Activated CD8-positive, alpha-beta memory T cell treated with anti-CD3 and anti-CD28 coated beads, Interleukin-2, amount 50 U/mL, for 4 hours (primary cell): ENCODE measurements around the gene LIN9.
A peak's percentile ranks its signal among the peaks of the same experiment; 100 is the strongest.
"Not testable (repeated sequence)": the region's sequence is repeated elsewhere in the genome, so short reads cannot be mapped to it uniquely, and the experiment has no call there.

ENCODE experiments used
- DNase-seq: peaks from one replicate; pipeline ENCODE4 v3.0.0-alpha.2; 2020

Gene LIN9

DNA sequence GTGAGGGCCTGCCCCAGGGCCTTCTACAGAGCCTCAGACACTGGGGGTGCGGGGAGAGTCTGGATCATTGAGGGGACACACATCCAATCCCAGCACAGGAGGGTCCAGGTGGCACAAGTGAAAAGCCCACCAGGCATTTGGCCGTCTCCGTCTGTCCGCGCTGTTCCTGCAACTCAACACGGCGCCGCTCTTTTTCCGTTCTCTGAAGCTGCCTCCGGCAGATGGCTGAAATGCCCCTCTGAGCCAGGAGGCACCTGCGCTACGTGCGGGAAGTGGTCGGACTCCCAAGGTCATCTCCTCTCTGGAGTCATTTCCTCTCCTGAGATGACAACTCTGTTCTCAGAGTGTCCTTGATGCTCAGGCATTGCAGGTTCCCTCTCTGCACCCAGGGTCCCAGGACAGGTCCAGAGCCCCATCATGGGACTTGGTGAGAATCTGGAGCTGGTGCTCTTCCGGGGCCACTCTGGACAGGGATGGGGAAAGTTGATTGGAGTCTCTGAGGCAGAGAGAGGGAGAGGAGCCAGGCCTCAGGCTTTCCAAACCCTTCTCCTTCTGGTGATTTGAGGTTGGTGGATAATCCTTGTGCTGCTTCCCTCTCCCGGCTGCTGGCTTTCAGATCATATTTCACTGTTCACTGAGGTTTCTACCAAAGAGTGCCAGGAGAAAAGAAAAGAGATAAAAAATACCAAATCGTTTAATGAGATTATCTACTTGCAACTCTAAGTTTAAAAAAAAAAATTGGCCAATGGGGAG is 99.5 kb downstream of the LIN9 start:
- no peak for DNase-seq

DNA sequence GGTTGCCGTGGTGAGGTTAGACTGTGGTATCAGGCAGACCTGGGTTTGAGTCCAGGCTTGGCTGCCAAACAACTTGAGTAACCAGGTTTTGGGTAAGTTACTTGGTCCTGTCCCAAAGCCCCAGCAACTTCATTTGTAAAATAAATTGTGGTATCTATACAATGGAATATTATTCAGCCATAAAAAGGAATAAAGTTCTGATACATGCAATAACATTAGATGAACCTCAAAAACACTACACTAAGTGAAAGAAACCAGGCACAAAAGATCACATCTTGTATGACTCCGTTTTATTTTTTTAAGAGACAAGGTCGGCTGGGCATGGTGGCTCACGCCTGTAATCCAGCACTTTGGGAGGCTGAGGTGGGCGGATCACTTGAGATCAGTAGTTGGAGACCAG is 101.9 kb downstream of the LIN9 start:
- no peak for DNase-seq

DNA sequence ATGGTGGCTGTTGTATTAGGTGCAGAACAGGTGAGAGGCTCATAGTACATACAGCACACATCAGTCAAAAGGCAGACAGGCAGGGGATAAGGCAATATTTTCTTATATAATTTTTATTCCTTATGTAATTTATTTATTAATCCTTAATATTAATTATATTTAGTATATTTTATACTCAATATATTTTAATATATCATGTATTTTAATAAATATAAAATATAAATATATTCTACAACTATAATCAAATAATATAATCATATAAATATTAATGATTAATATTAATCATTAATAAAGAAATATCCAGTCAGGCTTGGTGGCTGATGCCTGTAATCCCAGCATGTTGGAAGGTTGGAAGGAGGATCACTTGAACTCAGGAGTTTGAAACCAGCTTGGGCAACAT is 104.8 kb downstream of the LIN9 start:
- no peak for DNase-seq

DNA sequence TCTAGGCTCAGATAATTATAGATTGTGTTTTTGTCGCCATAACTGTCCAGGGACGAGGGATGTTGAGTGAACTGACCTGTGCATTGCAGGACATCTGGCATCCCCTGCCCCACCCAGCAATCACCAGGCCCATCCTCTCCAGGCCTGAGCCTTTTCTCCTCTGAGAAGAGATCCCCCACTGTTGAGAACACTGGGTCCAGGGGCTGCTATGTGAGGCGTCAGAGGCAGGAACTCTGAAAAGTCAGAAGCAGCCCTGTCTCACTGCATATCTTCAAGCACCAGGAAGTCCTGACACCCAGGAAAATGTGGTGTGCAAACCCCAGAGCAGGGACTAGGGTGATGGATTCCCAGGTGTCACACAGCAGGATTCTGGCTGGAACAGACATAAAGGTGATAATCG is 105.3 kb downstream of the LIN9 start:
- DNase-seq: no peak

DNA sequence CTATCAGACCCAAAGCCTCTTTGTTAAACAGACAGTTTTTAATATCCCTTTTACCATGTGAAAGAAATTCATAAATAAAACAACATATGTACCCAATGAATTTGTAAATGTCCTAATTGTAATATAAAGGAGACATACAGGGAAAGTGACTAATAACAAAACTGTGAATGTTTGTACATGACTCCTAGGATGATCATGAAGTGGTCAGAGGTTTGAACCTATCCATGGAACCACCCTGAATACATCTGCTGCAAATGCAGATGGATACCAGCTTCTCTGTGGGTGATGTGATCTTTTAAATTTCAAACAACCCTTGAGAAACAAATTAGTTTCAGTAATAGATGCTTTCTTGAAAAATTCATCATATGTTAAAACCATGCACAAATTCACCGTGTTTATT is 105.7 kb downstream of the LIN9 start:
- no peak for DNase-seq

DNA sequence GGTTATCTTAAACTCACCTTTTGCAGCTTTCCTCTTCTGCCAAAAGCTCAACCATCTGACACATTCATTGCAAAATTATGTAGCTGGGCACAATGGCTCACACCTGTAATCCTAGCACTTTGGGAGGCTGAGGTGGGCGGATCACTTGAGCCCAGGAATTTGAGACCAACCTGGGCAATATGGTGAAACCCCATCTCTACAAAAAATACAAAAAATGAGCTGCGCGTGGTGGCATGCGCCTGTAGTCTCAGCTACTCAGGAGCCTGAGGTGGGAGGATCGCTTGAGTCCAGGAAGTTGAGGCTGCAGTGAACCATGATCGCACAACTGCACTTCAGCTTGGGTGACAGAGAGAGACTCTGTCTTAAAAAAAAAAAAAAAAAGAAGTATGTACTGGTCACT is 106.3 kb downstream of the LIN9 start:
- not testable (repeated sequence) for DNase-seq

DNA sequence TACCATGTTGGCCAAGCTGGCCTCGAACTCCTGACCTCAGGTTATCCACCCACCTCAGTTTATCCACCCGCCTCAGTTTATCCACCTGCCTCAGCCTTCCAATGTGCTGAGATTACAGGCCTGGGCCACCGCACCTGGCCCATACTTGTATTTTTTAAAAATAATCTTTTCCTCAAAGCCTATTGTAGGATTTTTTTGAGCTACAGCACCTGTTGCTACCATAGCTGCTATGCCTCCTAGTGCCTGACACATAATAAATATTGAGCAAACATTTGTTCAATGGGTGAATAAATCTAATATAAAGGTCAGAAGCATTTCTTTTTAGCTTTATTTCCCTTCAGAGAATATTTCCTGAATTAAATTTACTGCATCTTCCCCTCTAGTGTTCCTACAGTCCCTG is 106.7 kb downstream of the LIN9 start:
- no peak for DNase-seq

DNA sequence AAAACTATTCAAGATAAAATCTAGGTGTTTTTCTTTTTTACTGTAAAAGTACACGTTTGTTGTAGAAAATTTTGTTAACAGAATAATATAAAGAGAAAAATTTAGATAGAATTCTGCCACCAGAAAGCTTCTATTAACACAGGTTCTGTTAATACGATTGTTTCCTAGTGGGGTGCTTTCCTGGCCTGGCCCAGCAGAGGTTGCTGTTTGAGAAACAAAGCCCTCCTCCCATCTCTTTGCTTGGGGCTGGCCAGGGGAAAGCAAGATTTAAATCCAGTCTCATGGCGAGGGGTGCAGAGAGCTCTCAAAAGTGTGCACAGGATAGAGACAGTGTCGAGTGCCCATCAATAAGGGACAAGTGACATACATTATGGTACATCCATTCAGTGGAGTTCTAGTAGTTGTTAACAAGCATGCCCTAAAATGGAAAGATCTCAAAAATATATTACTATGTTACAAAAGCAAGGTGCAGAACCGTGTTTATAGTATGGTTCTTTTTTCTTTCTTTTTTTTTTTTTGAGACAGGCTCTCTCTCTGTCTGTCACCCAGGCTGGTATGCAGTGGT is 107.9 kb downstream of the LIN9 start:
- DNase-seq: no peak

DNA sequence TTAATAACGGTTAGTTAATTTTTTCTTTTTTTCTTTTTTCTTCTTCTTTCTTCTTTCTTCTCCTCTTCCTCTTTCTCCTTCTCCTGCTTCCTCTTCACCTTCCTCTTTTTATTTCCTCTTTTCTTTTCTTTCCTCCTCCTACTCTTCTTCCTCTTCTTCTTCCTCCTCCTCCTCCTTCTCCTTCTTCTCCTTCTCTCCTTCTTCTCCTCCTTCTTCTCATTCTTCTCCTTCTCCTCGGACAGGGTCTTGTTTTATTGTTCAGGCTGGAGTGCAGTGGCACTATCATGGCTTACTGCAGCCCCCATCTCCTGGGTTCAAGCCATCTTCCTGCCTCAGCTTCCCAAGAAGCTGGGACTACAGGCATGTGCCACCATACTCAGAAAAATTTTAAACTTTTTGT is 109.0 kb downstream of the LIN9 start:
- no peak for DNase-seq

DNA sequence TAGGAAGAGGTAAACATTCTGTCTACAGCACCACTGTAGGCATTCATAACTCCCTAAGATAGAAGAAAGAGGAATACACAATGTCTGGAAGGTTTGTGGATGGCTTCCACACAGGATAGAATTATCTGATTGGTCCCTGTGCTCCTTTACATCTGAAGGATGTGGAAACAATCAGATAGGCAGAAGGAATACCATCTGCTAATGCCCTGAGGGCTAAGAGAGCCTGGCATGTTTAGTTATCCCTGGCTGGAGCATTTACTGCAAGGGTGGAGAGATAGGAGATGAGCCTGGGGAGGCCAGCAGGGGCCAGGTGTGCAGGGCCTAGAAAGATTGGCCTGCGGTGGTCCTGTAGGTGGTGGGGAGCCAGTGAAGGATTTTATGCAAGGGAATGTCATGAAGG is 113.8 kb downstream of the LIN9 start:
- no peak for DNase-seq

DNA sequence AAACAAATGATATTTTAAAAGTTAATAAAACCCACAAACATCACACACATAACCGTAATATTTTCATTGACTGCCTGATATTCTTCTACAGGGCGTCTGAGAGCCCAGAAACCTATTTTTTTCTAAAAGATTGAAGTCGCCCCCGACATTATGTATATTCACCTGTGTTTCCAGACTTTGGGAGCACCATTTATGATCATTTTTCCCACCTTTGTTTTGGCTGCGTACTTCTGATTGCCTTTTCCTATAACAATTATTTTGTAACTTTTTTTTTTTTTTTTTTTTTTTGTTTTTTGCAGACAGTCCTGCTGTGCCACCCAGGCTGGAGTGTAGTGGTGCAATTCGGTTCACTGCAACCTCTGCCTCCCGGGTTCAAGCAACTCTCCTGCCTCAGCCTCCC is 121.6 kb downstream of the LIN9 start:
- DNase-seq: no peak

DNA sequence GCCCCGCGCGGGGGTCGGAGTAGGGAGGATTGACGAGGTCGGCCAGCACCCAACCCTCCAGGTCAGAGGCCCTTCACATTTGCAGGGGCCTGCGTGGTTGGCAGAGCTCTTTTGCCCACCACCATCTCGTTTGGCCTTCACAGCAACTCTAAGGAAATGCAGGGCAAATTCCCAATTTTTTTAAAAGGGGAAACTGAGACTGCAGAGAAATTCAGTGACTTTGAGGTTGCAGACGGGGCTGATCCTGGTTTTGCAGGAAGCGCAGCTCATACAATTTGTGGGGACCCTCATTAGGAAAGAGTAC is 122.0 kb downstream of the LIN9 start:
- DNase-seq: no peak

DNA sequence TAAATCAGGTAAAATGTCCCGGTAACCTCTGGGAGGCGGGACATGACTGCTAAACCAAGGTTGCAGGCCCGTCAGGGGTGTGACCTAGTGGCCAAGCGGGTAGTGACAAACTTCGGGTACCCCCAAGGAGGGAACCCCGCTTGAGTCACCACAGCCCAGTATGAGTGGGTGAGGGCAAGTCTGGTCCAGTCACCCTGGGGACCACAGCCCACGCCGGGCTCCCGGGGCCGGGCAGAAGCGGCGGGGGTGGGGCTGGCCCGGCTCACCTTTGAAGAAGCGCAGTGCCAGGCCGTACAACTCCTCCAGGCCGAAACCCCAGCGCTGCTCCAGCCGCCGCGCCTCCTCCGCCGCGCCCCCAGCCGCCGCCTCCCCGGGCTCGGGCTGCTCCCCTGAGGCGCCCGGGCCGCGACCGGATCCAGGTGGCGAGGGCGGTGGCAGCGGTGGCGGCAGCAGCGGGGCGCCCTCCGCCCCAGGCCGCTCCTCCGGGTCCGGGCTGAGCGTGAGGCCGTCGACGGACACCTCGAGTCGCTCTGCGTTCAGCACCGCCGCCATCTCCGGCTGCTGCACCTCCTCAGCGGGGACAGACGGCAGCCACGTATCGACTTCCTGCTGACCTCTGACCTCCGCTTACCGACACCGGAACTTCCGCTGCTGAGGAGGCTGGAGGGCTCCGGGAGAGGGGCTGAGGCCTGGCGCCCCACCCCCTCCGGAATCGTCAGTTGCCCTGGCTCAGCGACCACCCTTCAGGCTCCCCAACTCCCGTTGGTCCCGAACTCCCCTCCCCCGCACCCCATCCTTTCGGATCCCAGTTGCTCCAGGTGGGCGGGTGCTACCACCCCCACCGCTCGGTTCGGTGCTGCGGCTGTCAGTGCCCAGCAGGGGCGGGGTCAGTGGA is 122.6 kb downstream of the LIN9 start, which contains the start of gene ACBD3:
TSS of gene ACBD3 (minus strand) at position 618 of the 895 bp plus-strand sequence. CDS start at position 552, 66 bp downstream.
- peak; percentile 80 for DNase-seq

DNA sequence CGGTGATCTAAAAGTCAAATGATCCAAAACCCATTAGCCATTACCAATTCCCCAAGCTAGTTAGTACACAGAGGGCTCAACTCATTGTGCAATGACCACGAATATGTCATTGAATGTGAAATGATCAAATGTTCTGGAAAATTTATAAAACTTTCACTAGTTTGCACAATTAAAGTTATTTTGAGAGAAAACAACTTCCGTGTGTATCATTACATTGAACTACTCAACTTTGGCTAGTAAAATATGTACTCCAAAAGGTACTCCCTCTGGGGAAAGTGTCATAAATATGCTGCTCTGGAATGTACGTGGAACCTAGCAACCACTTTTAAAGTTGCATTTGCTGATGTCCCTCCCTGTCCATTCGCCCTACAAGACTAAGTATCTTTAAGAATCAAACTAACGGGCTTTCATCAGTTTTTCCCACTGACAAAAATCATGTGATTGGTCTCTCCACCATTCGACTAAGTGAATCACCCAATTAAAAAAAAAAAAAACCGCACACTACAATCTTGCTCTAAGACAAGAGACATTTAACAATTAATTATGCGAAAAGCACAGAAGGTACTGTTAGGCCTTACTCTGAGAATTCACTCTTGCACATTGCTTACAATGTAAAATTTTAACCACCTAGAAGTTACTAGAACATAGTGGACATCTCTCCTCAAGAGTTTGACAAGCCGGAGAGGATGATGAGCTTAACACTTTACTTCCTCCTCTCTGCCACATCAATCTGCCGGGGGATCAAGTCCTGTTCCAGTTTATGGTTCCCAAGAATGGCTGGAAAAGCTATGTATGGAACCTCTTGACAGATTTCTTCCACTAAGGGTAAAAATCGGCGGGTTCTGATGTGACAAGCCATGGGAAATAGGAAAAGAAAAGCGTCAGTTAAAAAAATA is 123.6 kb downstream of the LIN9 start:
- DNase-seq: no peak

DNA sequence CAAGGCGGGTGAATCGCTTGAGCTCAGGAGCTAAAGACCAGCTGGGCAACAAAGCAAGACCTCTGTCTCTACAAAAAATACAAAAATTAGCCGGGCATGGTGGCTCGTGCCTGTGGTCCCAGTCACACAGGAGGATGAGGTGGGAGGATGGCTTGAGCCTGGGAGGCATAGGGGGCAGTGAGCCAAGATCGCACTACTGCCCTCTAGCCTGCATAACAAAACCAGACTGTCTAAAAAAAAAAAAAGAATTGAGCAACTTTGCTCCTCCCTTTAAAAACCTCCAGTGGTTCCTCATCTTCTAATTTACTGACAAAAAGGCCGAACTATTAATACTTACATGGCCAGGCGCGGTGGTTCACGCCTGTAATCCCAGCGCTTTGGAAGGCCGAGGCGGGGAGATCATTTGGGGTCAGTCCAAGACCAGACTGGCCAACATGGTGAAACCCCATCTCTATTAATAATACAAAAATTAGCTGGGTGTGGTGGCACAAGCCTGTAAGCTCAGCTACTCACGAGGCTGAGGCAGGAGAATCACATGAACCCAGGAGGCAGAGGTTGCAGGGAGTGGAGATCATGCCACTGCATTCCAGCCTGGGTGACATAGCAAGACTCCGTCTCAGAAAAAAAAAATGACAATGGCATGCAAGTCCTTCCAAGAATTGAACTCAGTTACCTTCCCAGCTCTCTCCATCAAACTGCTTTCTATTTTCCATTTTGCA is 126.8 kb downstream of the LIN9 start:
- no peak for DNase-seq
